DMS79 treated with DMSO at 0.1 percent for 48 hours (cell line): Measurements from ENCODE around the gene ANKRD24.
"Not testable (repeated sequence)": the region's sequence is repeated elsewhere in the genome, so short reads cannot be mapped to it uniquely, and the experiment has no call there.

Source experiments
- DNase-seq: peaks from one replicate; lab custom pipeline; 2025; lab: John Stamatoyannopoulos, UW

The ANKRD24 gene

DNA sequence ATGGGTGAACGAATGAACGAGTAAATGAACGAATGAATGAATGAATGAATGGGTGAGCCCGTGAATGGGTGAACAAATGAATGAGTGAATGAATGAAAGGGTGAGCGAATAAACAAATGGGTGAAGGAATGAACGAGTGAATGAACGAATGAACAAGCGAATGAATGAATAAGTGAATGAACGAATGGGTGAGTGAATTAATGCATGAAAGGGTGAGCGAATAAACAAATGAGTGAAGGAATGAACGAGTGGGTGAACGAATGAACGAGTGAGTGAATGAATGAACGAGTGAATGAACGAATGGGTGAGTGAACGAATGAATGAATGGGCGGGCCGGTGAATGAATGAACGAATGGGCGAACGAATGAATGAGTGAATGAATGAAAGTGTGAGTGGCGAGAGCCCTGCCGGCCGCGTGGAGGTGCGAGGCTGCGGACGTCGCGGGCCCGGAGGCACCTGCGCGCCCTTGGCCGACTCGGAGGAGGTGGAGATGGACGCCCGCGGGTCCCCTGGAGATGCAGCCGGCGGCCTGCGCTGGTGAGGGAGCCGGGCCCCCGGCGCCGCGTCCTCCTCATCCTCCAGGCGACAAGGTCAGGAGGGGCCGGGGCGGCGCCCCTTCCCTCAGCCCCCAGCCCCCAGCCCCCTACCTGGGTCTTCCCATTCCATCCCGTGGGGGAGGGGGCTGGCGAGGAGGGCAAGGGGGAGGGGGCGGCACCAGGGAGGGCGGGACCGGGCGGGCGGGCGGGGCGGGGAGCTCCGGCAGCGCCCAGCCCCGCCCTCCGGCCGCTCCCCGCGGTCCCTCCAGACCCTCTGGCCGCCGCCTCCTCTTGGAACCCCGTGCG lies 15.4 kb downstream of the ANKRD24 start:
- DNase-seq: no peak

DNA sequence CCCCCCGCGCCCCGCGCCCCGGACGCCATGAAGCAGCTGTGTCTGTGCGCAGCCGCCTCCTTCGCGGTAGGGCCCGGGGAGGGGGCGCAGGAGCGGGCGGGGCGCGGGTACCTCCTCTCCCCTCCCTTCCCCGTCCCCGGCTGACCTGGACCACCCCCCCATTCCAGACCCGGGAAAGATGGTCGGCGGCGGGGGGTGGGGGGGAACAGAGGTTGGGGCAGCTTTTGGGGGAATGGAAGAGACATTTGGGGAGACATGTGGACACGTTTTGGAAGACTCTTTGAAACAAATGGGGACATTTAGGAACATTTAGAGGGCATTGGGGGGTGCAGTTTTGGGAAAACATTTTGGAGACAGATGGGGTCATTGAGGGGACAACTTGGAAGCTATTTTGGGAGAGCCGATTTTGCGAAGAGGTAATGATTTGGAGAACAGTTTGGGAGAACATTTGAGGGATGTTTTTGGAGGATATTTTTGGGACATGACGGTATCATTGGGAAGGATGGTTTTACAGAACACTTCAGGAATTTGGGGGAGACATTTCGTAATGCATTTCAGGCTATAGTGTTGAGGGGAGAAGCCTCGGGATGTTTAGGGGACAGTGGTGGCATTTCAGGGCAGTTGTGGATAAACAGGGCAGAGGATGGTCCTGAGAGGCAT lies 16.1 kb downstream of the ANKRD24 start:
- DNase-seq: no peak

DNA sequence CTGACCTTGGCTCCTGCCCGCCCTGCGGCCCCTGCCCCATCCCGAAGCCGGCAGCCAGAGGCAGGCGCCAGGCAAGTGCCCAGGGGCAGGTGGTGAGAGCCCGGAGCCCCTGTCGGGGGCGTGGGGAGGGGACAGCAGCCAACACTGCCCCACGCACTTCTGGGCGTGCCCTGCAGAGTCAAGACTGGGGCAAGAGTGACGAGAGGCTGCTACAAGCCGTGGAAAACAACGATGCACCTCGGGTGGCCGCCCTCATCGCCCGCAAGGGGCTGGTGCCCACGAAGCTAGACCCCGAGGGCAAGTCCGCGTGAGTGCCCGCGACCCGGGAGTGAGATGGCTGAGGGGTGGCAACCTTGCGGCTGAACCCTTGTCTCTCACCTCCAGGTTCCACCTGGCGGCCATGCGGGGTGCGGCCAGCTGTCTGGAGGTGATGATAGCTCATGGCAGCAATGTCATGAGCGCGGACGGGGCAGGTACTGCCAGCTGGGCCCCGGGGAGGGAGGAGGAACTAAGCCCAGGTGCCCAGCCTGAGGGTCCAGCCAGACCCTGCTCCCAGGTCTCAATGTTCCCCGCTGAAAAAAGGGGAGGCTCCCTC lies 17.3 kb downstream of the ANKRD24 start:
- DNase-seq: peak; percentile 4

DNA sequence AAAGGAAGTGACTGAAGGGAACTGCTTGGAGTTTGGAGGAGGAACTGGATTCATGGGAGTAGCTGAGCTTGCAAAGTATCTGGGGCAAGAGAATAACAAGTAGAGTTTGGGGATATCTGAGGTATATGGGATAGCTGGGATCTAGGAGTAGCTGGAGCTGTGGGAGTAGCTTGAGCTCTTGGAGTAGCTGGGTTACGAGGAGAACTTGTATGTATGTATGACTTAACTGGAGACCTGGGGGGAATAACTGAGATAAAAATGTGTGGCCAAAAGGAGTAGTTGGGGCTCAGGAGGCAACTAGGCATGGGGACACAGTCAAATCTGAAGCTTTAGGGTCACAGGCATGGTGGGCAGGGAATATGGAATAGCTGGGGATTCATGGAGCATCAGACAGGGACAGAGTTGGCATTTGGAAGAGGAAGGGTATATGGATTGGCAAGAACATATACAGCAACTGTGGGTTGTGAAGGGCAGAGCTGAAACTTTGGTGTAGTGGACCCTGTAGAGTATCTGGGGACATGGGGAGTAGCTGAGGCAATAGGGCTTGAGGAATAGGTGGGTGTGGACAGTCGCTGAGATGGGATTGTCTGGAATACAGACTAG lies 18.6 kb downstream of the ANKRD24 start:
- no peak for DNase-seq

DNA sequence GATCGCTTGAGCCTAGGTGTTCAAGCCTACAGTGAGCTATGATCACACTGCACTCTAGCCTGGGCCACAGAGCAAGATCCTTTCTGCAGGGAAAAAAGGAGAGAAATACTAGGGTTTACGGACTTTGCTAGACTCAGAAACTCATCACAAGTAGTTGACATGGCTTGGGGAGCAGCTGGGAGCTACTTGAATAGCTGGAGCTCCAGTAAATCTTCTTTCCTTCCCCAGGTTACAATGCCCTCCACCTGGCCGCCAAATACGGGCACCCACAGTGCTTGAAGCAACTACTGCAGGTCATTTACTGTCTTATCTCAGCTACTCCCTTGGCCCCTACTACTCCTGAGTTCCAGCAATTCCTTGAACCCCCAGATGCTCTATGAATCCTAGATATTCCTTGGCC lies 19.3 kb downstream of the ANKRD24 start:
- no peak for DNase-seq

DNA sequence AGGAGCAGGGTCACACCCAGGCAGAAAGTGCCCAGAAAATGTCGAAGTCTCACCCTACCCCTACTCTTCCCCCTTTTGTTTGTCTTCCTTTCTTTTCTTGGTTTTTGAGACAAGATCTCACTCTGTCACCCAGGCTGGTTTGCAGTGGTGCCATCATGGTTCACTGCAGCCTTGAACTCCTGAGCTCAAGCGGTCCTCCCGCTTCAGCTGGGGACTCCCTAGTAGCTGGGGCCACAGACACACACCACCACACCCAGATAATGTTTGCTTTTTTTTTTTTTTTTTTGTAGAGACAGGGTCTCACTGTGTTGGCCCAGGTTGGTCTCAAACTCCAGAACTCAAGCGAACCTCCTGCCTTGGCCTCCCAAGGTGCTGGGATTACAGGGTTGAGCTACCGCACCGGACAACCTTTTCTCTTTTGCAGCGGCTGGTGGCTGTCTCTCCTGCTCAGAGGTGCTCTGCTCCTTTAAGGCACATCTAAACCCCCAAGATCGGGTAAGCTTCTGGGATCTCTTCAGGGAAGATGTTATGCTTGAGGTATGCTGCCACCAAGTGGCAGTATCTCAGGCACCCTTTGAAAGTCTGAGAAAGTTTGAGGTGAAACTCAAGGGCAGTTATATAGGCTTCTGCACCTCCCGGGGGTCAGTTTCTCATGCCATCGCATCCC lies 24.5 kb downstream of the ANKRD24 start:
- DNase-seq: no peak

DNA sequence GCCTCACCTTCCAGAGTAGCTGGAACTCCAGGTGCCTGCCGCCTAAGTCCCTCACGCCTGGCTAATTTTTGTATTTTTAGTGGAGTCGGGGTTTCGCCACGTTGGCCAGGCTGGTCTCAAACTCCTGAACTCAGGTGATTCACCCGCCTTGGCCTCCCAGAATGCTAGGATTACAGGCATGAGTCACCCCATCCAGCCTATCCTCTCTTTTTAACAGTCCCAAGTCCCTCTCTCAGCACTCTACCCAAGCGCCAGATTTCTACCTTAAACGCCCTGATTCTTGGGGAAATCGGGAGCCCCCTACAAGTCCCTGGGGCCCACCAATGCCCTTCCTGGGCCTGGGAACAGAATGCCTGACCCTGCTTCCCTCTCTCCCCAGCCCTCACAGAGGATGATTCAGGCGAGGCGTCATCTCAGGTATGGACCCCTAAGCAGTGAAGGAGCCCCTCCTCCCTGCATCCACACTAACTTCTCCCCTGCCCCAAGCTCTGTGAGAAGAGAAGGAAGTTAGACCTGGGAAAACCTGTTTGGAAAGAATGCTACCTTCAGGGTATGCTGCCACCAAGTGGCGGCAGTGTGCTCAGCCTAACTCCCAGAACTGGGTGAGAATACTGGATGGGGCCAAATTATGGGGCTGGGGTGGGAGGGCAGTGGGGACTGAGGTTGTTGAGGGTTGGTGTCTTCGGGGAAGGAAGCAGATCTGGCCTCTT lies 26.1 kb downstream of the ANKRD24 start:
- DNase-seq: no peak

DNA sequence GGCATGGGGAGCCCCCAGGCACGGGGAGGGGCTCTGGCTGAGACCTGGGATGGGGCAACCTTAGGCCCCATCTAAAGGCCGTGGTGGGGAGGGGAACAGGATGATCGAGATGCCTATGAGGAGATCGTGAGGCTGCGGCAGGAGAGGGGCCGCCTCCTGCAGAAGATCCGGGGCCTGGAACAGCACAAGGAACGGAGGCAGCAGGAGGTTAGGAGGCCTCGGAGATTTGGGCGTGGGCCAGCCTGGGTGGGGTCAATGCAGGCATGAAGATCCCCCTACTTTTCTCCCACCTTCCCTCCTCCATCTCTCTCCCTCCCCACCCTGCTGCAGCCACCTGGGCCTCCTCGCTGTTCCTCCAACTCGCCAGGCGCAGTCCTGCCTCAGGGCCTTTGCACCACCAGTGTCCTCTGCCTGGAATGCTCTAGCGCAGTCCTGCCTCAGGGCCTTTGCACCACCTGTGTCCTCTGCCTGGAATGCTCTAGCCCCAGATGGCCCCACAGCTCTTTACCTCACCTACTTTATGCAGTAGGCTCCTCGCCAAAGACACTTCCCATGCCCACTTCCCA lies 27.8 kb downstream of the ANKRD24 start:
- no peak for DNase-seq

DNA sequence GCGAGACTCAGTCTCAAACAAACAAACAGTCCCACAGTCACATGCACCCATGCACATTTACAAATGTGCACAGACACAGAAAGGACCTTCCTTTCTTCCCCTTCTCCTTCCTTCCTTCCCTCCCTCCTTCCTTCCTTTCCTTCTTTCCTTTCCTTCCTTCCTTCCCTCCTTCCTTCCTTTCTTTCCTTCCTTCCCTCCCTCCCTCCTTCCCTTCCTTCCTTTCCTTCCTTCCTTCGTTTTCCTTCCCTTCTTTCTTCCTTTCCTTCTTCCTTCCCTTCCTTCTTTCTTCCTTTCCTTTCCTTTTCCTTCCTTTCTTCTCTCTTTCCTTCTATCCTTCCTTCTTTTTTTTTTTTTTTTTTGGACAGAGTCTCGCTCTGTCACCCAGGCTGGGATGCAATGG lies 30.6 kb downstream of the ANKRD24 start:
- no peak for DNase-seq

DNA sequence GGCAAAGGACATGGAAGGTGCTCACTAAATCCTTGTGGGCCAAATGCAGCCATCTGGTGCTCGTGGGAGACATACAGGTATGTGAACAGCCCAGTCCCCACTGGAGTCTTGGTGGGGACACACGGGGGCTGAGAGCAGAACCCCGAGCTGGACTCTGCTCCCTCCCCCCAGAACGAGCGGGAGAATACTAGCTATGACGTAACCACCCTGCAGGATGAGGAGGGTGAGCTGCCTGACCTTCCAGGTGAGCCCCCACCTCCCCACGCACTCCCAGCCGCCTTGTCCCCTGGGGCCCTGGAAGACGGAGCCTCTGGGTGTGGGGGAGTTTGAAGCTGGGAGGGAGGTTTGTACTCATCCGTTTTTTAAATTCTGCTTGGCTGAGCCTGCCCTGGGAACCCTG lies 33.3 kb downstream of the ANKRD24 start:
- DNase-seq: no peak

DNA sequence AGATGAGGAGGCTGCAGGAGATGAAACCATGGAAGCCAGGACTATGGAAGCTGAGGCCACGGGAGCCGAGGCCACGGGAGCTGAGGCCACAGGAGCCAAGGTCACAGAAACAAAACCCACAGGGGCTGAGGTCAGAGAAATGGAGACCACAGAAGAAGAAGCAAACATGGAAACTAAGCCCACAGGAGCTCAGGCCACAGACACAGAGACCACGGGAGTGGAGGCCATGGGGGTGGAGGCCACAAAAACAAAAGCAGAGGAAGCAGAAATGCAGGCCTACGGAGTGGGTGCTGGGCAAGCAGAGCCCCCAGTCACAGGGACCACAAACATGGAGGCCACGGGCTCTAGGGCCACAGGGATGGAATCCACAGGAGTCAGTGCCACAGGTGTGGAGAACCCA lies 34.4 kb downstream of the ANKRD24 start:
- DNase-seq: no peak

DNA sequence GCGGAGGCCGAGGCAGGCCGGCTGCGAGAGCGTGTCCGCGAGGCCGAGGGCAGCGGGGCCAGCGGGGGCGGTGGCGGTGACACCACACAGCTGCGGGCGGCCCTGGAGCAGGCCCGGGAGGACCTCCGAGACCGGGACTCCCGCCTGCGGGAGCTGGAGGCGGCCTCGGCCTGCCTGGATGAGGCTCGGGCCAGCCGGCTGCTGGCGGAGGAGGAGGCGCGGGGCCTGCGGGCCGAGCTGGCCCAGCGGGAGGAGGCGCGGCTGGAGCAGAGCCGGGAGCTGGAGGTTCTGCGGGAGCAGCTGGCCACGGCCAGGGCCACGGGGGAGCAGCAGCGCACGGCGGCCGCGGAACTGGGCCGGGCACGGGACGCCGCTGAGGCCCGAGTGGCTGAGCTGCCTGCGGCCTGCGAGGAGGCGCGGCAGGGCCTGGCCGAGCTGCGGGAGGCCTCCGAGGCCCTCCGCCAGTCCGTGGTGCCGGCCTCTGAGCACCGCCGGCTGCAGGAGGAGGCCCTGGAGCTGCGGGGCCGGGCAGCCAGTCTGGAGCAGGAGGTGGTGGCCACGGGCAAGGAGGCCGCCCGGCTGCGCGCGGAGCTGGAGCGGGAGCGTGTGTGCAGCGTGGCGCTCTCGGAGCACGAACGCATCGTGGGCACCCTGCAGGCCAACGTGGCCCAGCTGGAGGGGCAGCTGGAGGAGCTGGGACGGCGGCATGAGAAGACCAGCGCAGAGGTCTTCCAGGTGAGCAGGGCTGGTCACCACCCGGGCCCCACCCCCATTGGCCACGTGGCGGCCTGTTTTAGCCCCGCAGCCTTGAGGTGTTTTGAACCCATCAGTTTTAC lies 35.2 kb downstream of the ANKRD24 start:
- no peak for DNase-seq

DNA sequence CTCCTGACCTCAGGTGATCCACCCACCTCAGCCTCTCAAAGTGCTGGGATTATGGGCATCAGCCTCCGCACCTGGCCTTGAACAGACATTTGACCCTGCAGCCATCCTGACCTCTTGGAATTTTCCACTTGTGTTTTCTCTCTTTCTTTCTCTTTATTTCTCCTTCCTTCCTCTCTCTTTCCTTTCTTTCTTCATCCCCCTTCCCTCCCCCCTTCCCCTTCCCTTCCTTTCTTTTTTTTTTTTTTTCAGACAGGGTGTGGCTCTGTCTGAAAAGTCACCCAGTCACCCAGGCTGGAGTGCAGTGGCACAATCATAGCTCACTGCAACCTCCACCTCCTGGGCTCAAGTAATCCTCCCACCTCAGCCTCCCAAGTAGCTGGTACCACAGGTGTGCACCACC lies 36.0 kb downstream of the ANKRD24 start:
- DNase-seq: not testable (repeated sequence)

DNA sequence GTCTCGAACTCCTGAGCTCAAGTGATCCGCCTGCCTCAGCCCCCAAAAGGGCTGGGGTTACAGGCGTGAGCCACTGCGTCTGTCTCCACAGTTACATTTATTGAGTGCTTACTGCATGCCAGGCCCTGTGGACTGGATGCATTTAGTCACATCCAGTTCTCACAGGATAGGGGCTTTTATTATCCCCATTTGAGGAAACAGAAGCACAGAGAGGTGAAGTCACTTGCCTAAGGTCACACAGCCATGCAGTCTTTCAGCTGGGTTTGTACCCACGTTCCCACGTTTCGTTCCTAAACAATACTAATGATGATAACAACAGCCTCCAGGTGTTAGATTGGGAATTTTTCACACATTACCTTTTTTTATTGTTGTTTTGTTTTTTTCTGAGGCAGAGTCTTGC lies 37.7 kb downstream of the ANKRD24 start:
- no peak for DNase-seq

DNA sequence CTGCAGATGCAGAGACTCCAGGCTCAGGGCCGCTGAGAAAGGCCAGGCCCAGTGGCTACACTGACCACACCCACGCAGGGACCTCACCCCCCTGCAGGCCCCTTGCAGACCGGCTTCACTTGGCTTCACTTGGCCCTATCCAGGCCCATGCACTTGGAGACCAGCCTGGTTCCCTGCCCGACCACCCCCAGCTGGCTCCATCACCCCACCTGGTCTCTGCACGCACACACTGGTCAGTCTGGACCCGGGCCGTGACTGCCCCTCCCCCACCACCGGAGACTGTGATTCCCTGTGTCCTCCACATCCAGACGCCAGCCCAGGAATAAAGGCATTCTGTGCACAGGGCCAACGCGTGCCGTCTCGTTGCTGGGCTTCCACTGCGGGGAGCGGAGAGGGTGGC lies 42.0 kb downstream of the ANKRD24 start:
- DNase-seq: no peak

DNA sequence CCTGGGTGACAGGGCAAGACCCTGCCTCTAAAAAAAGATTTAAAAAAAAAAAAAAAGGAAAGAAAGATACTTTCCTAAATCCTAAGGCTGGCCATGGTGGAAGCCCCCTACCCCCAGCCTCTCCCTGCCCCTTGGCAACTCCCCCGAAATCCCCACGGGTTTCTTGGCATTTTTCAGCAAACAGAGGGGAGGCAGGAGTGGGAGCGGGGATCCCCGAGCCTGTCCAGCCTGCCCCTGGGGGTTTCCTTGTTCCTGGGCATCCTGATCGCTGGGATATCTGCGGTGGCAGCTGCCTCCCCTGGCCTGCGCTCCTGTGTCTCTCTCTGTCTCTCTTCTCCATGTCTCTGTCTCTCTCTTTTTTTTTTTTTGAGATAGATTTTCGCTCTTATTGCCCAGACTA lies 43.4 kb downstream of the ANKRD24 start:
- no peak for DNase-seq

DNA sequence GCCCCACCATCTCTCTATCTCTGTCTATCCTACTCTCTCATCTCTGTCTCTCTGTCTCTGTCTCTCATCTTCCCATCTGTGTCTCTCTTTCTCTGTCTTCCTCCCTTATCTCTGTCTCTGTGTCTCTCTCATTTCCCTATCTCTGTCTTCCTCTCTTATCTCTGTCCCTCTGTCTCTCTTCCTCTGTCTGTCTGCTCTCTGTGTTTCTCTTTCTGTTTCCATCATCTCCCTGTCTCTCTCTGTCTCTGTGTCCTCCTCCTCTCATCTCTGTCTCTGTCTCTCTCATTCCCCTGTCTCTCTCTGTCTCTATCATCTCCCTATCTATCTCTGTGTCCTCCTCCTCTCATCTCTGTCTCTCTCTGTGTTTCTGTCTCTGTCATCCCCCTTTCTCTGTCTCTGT lies 45.3 kb downstream of the ANKRD24 start:
- no peak for DNase-seq

DNA sequence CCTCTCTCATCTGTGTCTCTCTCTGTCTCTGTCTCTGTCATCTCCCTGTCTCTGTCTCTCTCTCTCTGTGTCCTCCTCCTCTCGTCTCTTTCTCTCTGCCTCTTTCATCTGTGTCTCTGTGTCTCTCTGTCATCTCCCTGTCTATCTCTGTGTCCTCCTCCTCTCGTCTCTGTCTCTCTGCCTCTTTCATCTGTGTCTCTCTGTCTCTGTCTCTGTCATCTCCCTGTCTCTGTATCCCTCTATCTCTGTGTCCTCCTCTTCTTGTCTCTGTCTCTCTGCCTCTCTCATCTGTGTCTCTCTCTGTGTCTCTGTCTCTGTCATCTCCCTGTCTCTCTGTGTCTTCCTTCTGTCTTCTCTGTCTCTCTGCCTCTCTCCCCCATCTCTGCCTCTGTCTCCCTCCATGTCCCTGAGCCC lies 46.3 kb downstream of the ANKRD24 start:
- DNase-seq: no peak

DNA sequence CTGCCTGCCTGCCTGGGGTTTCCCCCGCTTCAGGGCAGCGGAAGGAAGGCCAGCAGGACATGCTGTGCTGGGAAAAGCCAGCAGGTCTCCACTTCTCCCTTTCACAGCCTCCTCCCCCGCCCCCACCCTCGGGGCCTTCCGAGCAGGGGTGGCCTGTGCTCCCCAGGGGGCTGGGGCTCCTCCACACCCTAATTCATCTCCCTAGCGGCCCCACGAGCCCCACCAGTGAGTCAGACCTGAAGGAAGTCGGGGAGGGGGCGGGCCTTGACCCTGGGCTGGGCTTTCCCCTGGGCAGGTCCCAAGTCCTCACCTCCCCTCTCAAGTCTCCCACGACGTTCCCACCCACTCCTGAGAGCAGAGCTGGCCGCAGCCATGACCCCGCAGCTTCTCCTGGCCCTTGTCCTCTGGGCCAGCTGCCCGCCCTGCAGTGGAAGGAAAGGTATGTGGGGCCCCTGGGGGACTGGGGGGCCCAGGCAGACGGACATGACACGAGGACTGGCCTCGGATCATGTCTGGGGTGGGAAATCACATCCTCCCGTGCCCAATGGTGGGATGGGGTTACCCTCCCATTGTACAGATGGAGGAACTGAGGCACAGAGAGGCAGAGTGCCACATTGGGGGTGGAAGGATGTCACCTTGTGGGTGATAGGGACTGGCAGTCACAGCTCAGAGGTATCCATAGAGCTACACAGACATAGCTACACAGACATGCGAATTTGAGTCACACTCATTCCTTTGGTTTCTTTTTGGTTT lies 46.9 kb downstream of the ANKRD24 start, which contains the start of gene EBI3:
EBI3 (plus strand) TSS at position 345 of the 753 bp plus-strand sequence; CDS start at position 373, 28 bp downstream.
- no peak for DNase-seq
